ENCODE results near the gene AK3. TPM values are rescaled to one million over a fixed set of nuclear protein-coding genes. Genes with fewer than 3 reads are reported as not detected.

The AK3 gene
- total RNA-seq, 1 experiment from 2014 or later = 79.2 TPM

DNA sequence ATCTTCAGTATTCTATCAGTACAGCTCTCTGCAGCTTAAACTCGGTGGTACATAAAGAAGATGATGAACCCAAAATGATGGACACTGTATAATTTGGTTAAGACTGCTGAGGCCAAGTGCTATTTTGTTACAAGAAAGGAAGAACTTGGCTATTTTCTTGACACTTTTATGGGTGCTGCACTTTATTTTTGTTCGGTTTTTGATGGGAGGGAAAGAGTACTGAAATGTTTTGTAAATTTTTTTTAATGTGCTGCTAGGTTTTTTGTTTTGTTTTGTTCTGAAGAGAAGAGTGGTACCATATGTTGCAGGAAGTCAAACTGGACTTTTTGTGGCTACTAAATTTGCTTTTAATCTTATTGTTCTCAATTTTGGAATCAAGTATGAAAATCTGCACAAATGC lies 35.0 kb downstream of the AK3 start:
- Histone ChIP-seq H3K9me3 (ENCODE audit: low read length) (no peaks in the 10 kb centered on the region), H3K4me2 (ENCODE audit: low read length) (no peak overlapping the region), H3K4me3 (ENCODE audit: low read length) (no peak overlapping the region), H3K27ac (ENCODE audit: low read length) (no peak overlapping the region), H3F3A (ENCODE audit: low read length, unreplicated experiment) (no peaks in the 10 kb centered on the region), H4K20me1 (ENCODE audit: low read length) (no peaks in the 10 kb centered on the region), H3K79me2 (ENCODE audit: low read length) (no peaks in the 10 kb centered on the region), H3K27me3 (ENCODE audit: low read length) (no peaks in the 10 kb centered on the region), H3K4me1 (ENCODE audit: insufficient read depth, low read length) (peaks cover 7% of the 10 kb centered on the region; the same call in 1 of the 2 replicates), H3K9me2 (replicated peaks; ENCODE audit: low read length) (no peaks in the 10 kb centered on the region), H3K9ac (ENCODE audit: low read length) (no peak overlapping the region), H2AFZ (ENCODE audit: low read length) (no peak overlapping the region), H3K36me3 (ENCODE audit: low read depth, low read length) (peaks cover 14% of the 10 kb centered on the region)
- TF ChIP-seq EZH2 (IDR thresholded peaks at IDR 0.05; ENCODE audit: low read length, unreplicated experiment) (no peak), EZH2phosphoT487 (IDR thresholded peaks at IDR 0.05; ENCODE audit: borderline replicate concordance, low read length) (no peak)
- TF ChIP-seq, protein P1, sequence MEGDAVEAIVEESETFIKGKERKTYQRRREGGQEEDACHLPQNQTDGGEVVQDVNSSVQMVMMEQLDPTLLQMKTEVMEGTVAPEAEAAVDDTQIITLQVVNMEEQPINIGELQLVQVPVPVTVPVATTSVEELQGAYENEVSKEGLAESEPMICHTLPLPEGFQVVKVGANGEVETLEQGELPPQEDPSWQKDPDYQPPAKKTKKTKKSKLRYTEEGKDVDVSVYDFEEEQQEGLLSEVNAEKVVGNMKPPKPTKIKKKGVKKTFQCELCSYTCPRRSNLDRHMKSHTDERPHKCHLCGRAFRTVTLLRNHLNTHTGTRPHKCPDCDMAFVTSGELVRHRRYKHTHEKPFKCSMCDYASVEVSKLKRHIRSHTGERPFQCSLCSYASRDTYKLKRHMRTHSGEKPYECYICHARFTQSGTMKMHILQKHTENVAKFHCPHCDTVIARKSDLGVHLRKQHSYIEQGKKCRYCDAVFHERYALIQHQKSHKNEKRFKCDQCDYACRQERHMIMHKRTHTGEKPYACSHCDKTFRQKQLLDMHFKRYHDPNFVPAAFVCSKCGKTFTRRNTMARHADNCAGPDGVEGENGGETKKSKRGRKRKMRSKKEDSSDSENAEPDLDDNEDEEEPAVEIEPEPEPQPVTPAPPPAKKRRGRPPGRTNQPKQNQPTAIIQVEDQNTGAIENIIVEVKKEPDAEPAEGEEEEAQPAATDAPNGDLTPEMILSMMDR (conservative IDR thresholded peaks at IDR 0.05; ENCODE audit: low read depth, low read length) = no peak
- CTCF ChIA-PET = no interaction called here
- intact Hi-C loops (cut with micrococcal nuclease) = no loop called here
- ATAC-seq (no peak), DNase-seq (no peak)
- POLR2A ChIA-PET (ENCODE audit: unreplicated experiment) = no interaction called here
- BruUV-seq (replicated peaks) = no TSS peak

DNA sequence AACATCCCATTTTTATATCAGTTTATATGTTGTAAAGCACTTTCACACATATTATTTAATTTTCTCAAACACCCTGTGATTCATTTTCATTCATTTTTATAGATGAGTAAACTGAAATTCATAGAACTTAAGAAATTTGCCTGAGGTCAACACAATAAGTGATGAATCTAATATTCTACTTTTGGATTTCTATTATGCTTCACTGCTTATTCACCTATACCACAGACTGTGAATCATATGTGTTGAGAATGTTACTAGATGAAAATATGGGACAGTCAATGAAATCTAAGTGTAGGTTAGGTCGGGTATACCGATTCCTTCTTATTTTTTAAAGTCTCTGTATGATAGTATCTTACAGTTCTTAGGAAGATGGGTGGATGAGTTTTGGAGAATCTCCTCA lies 36.9 kb downstream of the AK3 start:
- CTCF ChIA-PET = no interaction called here
- peak; percentile 35 for DNase-seq
- POLR2A ChIA-PET (ENCODE audit: unreplicated experiment) = interaction anchor here (0.6 kb wide), 1 partner anchor 38 kb away, joined by 4 read pairs; the partner anchor contains the start of gene SPATA6L

DNA sequence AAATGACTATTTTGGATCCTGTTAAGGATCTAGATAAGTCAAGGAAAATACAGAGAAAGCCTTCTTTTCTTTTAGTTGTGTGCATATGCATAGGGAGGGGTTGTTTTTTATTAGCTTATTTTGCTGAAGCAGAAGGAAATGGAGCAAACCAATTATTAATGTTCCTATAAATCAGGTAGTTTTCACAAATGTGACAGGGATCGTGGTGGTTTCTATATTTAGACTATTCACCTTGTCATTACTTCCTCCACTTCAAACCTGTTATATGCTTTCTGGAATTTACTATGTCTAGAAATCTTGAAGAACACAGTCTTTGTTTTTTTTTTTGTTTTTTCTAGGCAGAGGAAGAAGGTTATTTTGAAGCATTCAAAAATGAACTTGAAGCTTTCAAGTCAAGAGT lies 39.5 kb downstream of the AK3 start:
- intact Hi-C loops (cut with micrococcal nuclease) = no loop called here
- Histone ChIP-seq H3K9ac (ENCODE audit: low read length) (no peak overlapping the region), H2AFZ (ENCODE audit: low read length) (no peak overlapping the region), H3K36me3 (ENCODE audit: low read depth, low read length) (peaks cover 18% of the 10 kb centered on the region), H3F3A (ENCODE audit: low read length, unreplicated experiment) (no peaks in the 10 kb centered on the region), H3K9me2 (replicated peaks; ENCODE audit: low read length) (no peaks in the 10 kb centered on the region), H3K9me3 (ENCODE audit: low read length) (no peaks in the 10 kb centered on the region), H3K27ac (ENCODE audit: low read length) (no peak overlapping the region), H3K4me2 (ENCODE audit: low read length) (no peak overlapping the region), H3K4me3 (ENCODE audit: low read length) (no peak overlapping the region), H3K79me2 (ENCODE audit: low read length) (no peaks in the 10 kb centered on the region), H4K20me1 (ENCODE audit: low read length) (no peaks in the 10 kb centered on the region), H3K4me1 (ENCODE audit: insufficient read depth, low read length) (peaks cover 10% of the 10 kb centered on the region; the same call in 1 of the 2 replicates), H3K27me3 (ENCODE audit: low read length) (no peaks in the 10 kb centered on the region)
- ChIA-PET POLR2A (ENCODE audit: unreplicated experiment) (no interaction called here), CTCF (no interaction called here)
- BruUV-seq (replicated peaks) = no TSS peak
- ATAC-seq (no peak), DNase-seq (no peak)
- TF ChIP-seq EZH2phosphoT487 (IDR thresholded peaks at IDR 0.05; ENCODE audit: borderline replicate concordance, low read length) (no peak), EZH2 (IDR thresholded peaks at IDR 0.05; ENCODE audit: low read length, unreplicated experiment) (no peak)
- TF ChIP-seq, protein P1 (conservative IDR thresholded peaks at IDR 0.05; ENCODE audit: low read depth, low read length) = no peak

More for the DNA sequence above, 36.9 kb downstream of the AK3 start:
- no peaks in the 10 kb centered on the region for H3K79me2 ChIP-seq (ENCODE audit: low read length)
- H3K27me3 ChIP-seq (ENCODE audit: low read length) = no peaks in the 10 kb centered on the region
- TF ChIP-seq, protein P1 (conservative IDR thresholded peaks at IDR 0.05; ENCODE audit: low read depth, low read length) = no peak
- no peak for TF ChIP-seq EZH2 (IDR thresholded peaks at IDR 0.05; ENCODE audit: low read length, unreplicated experiment)
- no peak for TF ChIP-seq EZH2phosphoT487 (IDR thresholded peaks at IDR 0.05; ENCODE audit: borderline replicate concordance, low read length)
- H4K20me1 ChIP-seq (ENCODE audit: low read length) = no peaks in the 10 kb centered on the region
- H3K36me3 ChIP-seq (ENCODE audit: low read depth, low read length) = peaks cover 11% of the 10 kb centered on the region
- BruUV-seq (replicated peaks) = no TSS peak
- H3K4me3 ChIP-seq (ENCODE audit: low read length) = no peak overlapping the region
- no peaks in the 10 kb centered on the region for H3K9me2 ChIP-seq (replicated peaks; ENCODE audit: low read length)
- H3F3A ChIP-seq (ENCODE audit: low read length, unreplicated experiment) = no peaks in the 10 kb centered on the region
- ATAC-seq = peak; percentile 64
- H3K27ac ChIP-seq (ENCODE audit: low read length) = peak overlapping the region; percentile 4; the same call in 1 of the 2 replicates
- H3K9me3 ChIP-seq (ENCODE audit: low read length) = no peaks in the 10 kb centered on the region
- no peak overlapping the region for H2AFZ ChIP-seq (ENCODE audit: low read length)
- no peak overlapping the region for H3K9ac ChIP-seq (ENCODE audit: low read length)
- no peak overlapping the region for H3K4me2 ChIP-seq (ENCODE audit: low read length)
- intact Hi-C loops (cut with micrococcal nuclease) = no loop called here
- peaks cover 10% of the 10 kb centered on the region; the same call in 1 of the 2 replicates for H3K4me1 ChIP-seq (ENCODE audit: insufficient read depth, low read length)
